Ovary (tissue), 9 donors: ENCODE measurements around the gene TBX1. TPM values are rescaled to one million over a fixed set of nuclear protein-coding genes. Genes with fewer than 3 reads are reported as not detected.

Experiments used
- DNase-seq, 5 donors: peaks; one replicate each; pipeline ENCODE4 v3.0.0-alpha.2; 2019 to 2020
- H3K27ac ChIP-seq, 2 donors: fragments of 200-600 bp; one replicate each; pipeline versions ENCODE4 v1.5.1 to v1.8.0; 2019 to 2022
- H3K27me3 ChIP-seq: fragments of 200-600 bp; one replicate; pipeline ENCODE4 v1.8.0; 2022
- H3K36me3 ChIP-seq: fragments of 200-600 bp; sonication (generic); one replicate; pipeline ENCODE4 v1.5.1; 2019
- H3K4me1 ChIP-seq: one replicate; pipeline ENCODE4 v1.8.1; 2013; ENCODE audit warnings: mild to moderate bottlenecking, moderate library complexity; ENCODE audit not compliant: insufficient read depth
- H3K4me3 ChIP-seq: fragments of 200-600 bp; sonication (generic); one replicate; pipeline ENCODE4 v1.5.1; 2017
- H3K9me3 ChIP-seq, 2 donors: fragments of 200-600 bp in 1 of 2; sonication (generic) in 1 of 2; one replicate each; pipeline versions ENCODE4 v1.5.1 to v1.8.1; 2013 to 2019; ENCODE audit warnings: mild to moderate bottlenecking in 1 of 2, moderate library complexity in 1 of 2
- CTCF ChIP-seq, 3 donors: fragments of 450-650 bp in 2 of 3; fragments of 200-600 bp in 1 of 3; IDR thresholded peaks; one replicate each; pipeline versions ENCODE4 v1.5.1 to v1.8.0; 2016 to 2022; ENCODE audit warnings: antibody characterized with exemption in 3 of 3, mild to moderate bottlenecking in 1 of 3
- EP300 ChIP-seq: sonication (generic); formaldehyde crosslinking; IDR thresholded peaks from one replicate; pipeline ENCODE4 v1.6.1; 2017; ENCODE audit warnings: antibody characterized with exemption
- POLR2A ChIP-seq: fragments of 450-650 bp; IDR thresholded peaks from one replicate; pipeline ENCODE4 v1.6.1; 2017; ENCODE audit warnings: antibody characterized with exemption, mild to moderate bottlenecking, moderate library complexity
- WGBS, 3 donors: extraction: QIAGEN DNeasy Blood & Tissue Kit in 1 of 3; methylation state at CpG; one replicate each; pipeline versions ENCODE4 v1.1.5 to v1.1.7; 2013 to 2017; 5-methylcytosine and 5-hydroxymethylcytosine counted together
- intact Hi-C, 4 donors: fragments of 100-400 bp; cut with DNase I; formaldehyde crosslinking; loops; one replicate each; pipeline versions ENCODE4 v1.11.0 to v1.15.1; 2022 to 2023
- polyA plus RNA-seq, 2 donors: library from polyadenylated mRNA; stranded (reverse); fragments of 200-250 nt in 1 of 2; fragments of 350-450 nt in 1 of 2; fragmentation: Illumina TruSeq in 1 of 2; extraction: RNeasy Lipid Tissue Mini Kit (QIAGEN cat#74804) in 1 of 2; gene quantifications; one replicate each; pipeline ENCODE4 v1.2.3, GENCODE V29; 2013 to 2014
- total RNA-seq, 7 donors: library from RNA; depleted of rRNA in 2 of 7; stranded (reverse); fragments of >200 nt in 2 of 7; fragmentation: NEBNext Ultra II Directional in 3 of 7; extraction: Animal tissue kit (Norgen Biotek cat#: 25700) in 3 of 7; gene quantifications; one replicate each; pipeline versions ENCODE4 v1.1.0 to v1.2.4, GENCODE V29; 2016 to 2023
- donor health status: DM: no; HTN: no; CAD: no; lungs with moderate emphysema.
- donor health status: DM: no; HTN: no; CAD: no.
- donor health status: Bipolar disorder and iron deficiency.
- donor health status: DM: yes; HTN: yes; CAD: no.
- donor health status: DM: no; HTN: no; CAD: no.
- donor health status: DM: yes; HTN: yes; CAD: no.

The TBX1 gene
- total and polyA plus RNA-seq, 9 donors: 1.2 to 23.8 (median 2.9) TPM; not detected in 1

- Histone ChIP-seq H3K27ac (no peak overlapping the region), H3K9me3 (no peaks in the 10 kb centered on the region), H3K4me3 (no peak overlapping the region), H3K4me1 (no peaks in the 10 kb centered on the region), H3K27me3 (no peaks in the 10 kb centered on the region), H3K36me3 (no peaks in the 10 kb centered on the region)
- no peak for DNase-seq
- intact Hi-C loops: no loop called here
- 1 to 2% (median 1%) methylated on average over 69 to 103 of the region's 103 CpGs for WGBS, 3 donors
- no peak for TF ChIP-seq POLR2A
- TF ChIP-seq CTCF (IDR thresholded peaks at IDR 0.05): no peak
- no peak for TF ChIP-seq EP300
Observed at GRCh38 chr22:19766511-19767426, 6.2 kb downstream of the TBX1 start.

DNA sequence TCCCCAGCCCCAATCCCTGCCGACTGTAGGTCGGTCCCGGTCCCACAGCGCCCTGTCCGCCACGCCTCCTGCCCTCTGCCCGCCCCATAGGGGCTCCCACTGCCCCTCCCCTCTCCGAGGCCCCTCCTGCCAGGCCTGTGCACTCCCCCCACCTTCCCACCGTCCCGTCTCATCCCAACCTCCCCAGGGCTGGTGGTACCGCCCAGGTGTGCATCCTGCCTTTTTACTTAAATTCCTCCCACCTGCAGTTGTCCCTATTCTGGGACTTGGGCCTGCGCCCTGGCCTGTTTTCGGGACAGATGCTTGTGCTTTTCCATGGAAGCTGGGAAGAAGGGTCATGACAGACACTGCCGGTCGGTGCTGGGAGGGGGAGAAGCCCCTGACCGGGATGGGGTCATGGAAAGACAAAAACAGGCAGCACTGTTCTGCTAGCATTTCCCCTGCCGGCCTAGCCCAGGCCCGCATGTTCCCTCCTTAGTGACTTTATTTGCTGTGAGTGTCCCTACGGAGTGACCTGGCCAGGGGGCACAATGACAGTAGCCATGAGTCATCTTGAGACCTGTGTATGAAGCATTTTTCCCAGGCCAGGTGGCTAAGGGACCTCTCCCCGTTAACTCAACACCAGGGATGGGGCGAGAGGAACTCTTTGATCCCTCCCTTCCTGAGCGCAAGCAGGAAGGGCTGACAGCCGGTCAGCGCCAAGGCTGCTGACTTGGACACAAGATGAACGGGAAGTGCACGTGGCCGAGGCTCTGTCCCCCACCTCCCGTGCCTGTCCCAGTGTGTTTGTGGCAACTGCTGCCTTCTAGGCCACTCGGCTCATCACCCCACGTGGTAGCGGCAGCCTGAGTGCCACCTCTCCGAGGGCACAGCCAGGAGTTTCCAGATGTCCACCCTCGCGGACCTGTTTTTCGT is 7.1 kb downstream of the TBX1 start:
- Histone ChIP-seq H3K27ac (no peak overlapping the region), H3K4me3 (no peak overlapping the region), H3K9me3 (no peaks in the 10 kb centered on the region), H3K4me1 (no peaks in the 10 kb centered on the region), H3K27me3 (no peaks in the 10 kb centered on the region), H3K36me3 (no peaks in the 10 kb centered on the region)
- TF ChIP-seq EP300 (no peak), CTCF (IDR thresholded peaks at IDR 0.05) (no peak), POLR2A (no peak)
- 17 to 23% (median 20%) methylated on average over 34 to 35 of the region's 35 CpGs for WGBS, 3 donors
- intact Hi-C loops: no loop called here
- DNase-seq: peak in 1 of 5 donors; percentile 33

GRCh38 chr22:19769393-19769715 is 8.8 kb downstream of the TBX1 start:
- TF ChIP-seq POLR2A: no peak
- TF ChIP-seq EP300: no peak
- no peak for TF ChIP-seq CTCF (IDR thresholded peaks at IDR 0.05)
- H3K4me1 ChIP-seq: no peaks in the 10 kb centered on the region
- H3K27ac ChIP-seq: no peak overlapping the region
- intact Hi-C loops: no loop called here
- H3K36me3 ChIP-seq: no peaks in the 10 kb centered on the region
- no peak overlapping the region for H3K4me3 ChIP-seq
- no peaks in the 10 kb centered on the region for H3K27me3 ChIP-seq
- 87 to 91% (median 90%) methylated on average over 12 of the region's 12 CpGs for WGBS, 3 donors
- no peaks in the 10 kb centered on the region for H3K9me3 ChIP-seq
- no peak for DNase-seq

- intact Hi-C loops: no loop called here
- no peak overlapping the region for H3K4me3 ChIP-seq
- no peaks in the 10 kb centered on the region for H3K27me3 ChIP-seq
- no peak for TF ChIP-seq EP300
- TF ChIP-seq CTCF (IDR thresholded peaks at IDR 0.05): no peak
- TF ChIP-seq POLR2A: no peak
- WGBS, 3 donors: 77 to 85% (median 80%) methylated on average over 24 to 25 of the region's 25 CpGs
- no peaks in the 10 kb centered on the region for H3K4me1 ChIP-seq
- peak in 1 of 5 donors; percentile 6 for DNase-seq
- no peak overlapping the region for H3K27ac ChIP-seq
- H3K9me3 ChIP-seq: no peaks in the 10 kb centered on the region
- H3K36me3 ChIP-seq: no peaks in the 10 kb centered on the region
Observed at GRCh38 chr22:19770349-19771220, 10.0 kb downstream of the TBX1 start.
